SIG-M5 treated with dmso at 0.1 percent for 504 hours (cell line): ENCODE data around the gene ANKRD22.
"Not testable (repeated sequence)": the region's sequence is repeated elsewhere in the genome, so short reads cannot be mapped to it uniquely, and the experiment has no call there.

Experiments
- DNase-seq: peaks from one replicate; lab custom pipeline; 2025; ENCODE audit not compliant: unreplicated experiment; lab: John Stamatoyannopoulos, UW

Gene ANKRD22

GRCh38 chr10:88851706-88852105 lies at the start of gene ANKRD22:
TSS of gene ANKRD22 (minus strand) at chr10:88851844. CDS start at chr10:88851607, 237 bp downstream.
- peak; percentile 99 for DNase-seq

- DNase-seq = no peak
These were observed 48.2 kb upstream of the ANKRD22 start for GRCh38 chr10:88899886-88900285.

DNA sequence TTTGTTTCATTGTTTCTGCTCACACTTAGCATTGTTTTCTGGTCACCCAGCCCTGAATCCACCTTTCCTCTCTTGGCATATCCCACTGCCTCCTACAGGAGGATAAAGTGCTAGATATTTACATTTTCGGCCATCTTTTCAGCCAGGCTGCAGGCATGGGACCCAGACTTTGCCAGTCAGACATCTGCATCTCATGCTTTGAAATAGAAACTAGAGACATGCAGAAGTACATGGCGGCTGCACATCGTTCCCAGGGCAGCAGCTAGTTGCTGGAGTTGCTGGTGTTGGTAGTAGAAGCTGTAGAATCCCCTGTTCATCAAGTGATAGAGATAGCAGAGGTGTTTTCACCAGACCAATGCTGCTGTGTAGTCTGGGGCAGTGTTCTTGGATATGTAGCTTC lies 47.1 kb upstream of the ANKRD22 start:
- no peak for DNase-seq

GRCh38 chr10:88896994-88897853 lies 45.6 kb upstream of the ANKRD22 start:
- DNase-seq = no peak

DNA sequence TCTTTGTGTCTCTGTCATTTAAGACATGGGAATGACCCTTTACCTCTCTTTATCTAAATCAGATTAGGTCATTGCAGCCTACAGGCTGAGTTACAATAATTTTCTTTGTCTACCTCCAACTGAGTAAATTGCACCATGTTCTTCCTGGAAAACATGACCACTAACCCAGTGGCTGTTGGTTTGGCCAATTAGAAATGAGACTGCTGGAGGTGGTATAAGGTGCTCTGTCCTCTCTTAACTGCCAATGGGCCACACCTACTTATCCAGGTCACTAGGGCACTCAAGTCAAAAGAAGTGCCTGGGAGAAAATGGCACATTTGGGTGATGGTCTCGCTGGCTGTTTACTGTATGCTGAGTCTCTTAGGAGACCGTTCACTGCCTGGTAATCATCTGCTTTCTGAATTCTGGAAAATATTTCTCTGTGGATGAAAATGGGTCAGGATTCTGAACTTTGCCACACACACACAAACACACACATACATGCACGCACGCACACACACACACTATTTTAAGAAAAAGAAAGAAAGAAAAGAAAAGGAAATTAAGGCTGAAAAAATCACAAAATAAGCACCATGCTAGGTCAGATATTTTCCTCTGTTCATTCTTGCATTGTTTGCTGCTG lies 44.8 kb upstream of the ANKRD22 start:
- no peak for DNase-seq

GRCh38 chr10:88895250-88895649 lies 43.6 kb upstream of the ANKRD22 start:
- no peak for DNase-seq

- DNase-seq = no peak
These were observed 42.0 kb upstream of the ANKRD22 start for GRCh38 chr10:88893611-88894010.

DNA sequence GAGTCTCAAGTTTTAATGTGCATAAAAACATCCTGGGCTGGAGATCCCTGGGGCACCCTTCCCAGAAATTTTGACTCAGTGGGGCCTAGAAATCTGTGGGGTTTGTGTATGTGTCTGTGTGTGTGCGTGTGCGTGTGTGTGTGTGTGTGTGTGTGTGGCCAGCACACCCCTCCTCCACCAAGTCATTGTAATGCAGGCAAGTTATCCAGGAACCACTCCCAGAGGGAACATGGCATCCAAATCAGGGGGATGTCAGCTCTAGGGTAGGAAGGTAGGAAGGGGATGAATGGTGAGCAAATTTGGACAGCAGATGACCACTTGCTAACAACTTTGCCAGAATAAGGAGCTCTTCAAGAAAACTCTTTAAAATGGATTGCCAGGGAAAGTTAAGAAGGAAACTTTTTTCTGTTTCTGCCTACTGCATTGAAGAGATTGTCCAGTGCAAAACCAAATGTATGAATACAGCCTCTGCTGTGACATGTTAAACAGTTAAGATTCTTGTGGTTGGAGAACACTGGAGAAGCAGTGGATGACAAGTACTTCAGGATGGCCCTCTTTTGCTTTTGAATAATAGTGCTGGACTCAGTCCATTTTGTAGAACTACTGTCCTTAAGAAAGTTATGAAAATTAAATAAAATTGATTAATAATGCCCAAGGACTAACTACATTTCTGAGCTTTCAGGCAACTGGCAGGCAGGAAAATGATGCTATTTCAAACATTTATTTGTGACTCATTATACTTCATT lies 40.8 kb upstream of the ANKRD22 start:
- no peak for DNase-seq

DNA sequence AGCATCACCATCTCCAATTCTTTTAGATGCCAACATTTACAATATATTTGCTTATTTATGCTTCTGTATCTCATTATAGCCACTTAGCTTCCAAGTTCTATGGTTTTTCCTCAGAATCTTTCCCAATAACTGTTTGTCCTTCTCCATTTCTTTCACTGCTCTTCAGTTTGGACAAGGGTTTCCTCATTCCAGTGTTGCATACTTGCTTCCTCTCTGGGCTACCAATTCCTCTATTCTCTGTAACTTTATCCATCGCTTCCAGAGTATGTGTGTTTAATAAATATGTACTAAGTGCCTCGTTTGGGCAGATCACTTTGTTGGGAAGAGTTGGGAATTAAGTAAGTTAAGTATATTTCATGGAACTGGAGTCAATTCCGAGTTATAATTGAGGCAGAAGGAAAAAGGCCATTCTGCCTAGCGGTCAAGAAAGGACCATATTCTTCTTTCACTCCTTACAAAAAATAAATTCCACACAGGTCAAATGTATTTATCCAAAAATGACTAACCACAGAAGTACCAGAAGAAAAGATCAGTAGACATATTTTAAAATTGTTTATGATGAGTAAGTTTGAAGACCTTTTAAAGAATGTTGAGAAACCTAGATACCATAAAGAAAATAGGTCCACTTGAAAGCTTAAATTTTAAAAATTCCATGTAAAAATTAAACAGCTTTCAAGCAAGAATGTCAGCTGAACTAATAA lies 39.2 kb upstream of the ANKRD22 start:
- no peak for DNase-seq

GRCh38 chr10:88889559-88890337 lies 38.1 kb upstream of the ANKRD22 start:
- no peak for DNase-seq

DNA sequence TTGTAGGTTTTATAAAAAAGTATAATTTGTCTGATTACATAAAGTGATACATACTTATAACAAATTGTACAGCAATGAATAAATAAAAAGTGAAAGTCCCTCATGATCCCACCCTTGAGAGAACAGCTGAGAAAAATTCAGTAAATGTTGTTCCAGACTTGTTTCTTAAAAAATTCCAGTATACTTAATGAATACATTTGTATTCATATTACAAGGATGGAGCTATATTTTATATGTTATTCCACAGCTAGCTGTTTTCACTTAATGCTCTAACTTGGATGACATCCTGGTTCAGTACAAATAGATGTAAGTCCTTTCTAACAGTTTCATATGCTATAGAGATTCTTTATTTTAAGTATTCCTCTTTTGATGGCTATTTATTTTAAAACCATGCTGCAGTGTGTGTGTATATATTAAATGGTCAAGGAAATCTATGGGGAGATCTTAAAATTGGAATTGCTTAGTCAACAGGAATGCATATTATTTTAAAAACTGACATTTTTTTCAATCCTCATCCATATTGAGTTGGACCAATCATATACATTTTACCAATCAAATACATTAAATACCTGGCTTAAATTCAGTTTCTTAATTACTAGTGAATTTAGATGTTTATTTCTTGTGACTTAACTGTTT lies 37.3 kb upstream of the ANKRD22 start:
- DNase-seq = no peak

GRCh38 chr10:88886557-88886956 lies 34.9 kb upstream of the ANKRD22 start:
- no peak for DNase-seq

DNA sequence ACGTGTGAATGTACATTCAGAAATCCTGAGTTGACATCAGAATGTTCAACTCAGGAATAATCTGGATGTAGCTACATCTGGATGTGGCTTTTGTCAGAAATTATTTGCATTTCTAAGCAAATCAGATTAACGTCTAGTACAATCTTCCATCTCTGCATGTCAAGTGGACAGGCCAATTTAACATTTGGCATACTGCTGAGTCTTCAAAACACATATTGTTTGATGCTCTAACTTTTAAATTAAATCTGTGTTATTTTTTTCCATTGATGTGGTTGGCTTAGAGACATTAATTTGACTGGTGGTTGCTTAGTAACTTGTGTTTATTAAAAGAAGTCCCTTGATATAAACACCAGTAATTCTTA lies 31.8 kb upstream of the ANKRD22 start:
- no peak for DNase-seq

GRCh38 chr10:88882646-88883447 lies 31.2 kb upstream of the ANKRD22 start:
- not testable (repeated sequence) for DNase-seq

DNA sequence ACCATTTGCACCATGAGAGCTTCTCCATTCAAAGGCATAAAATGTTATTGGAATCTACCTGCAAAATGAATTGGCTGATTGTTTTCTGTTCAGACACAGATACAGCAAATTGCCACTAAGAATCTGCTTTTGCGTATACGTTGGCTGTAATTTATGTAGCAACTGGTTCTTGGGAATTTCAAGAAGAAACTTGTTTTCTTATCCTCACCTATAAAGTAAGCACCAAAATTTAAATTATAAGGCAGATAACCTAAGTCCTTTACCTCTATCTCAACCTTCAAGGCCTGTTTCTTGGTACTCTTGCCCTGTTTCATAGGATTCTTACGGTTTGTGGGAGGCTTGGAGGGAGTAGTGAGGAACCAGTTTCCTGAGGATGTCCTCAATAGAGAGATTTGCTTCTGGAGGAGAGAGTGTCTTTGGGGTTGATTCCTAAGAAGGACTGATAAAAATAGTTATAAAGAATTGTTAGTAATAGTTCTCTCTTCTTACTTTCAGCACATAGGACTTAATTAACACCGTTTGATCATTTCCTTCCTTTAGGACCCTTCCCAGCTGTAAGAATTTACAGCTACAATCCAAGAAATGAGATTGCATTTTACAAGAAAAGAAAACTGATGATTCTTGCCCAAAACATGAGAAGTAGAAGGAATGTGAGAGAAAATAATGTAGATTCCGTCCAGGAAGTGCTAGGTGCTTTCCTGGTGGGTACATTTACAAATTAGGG lies 30.4 kb upstream of the ANKRD22 start:
- no peak for DNase-seq

GRCh38 chr10:88881320-88881719 lies 29.7 kb upstream of the ANKRD22 start:
- DNase-seq = no peak

- peak; percentile 52 for DNase-seq
These were observed 28.8 kb upstream of the ANKRD22 start for GRCh38 chr10:88880282-88881076.
